ENCODE measurements around the gene SYNDIG1. TPM values are rescaled to one million over a fixed set of nuclear protein-coding genes. Genes with fewer than 3 reads are reported as not detected.

Gene SYNDIG1
- total and polyA plus RNA-seq, 2 experiments from 2014 or later, result 1.7 to 2.4 TPM

GRCh38 chr20:24651976-24652345, 182.5 kb downstream of the SYNDIG1 start:
- DNase-seq (ENCODE audit: low read depth in 1 of 2, low spot score in 1 of 2), result no peak
- no peaks in the 10 kb centered on the region for H3K4me1 ChIP-seq (ENCODE audit: low read depth)
- H3K36me3 ChIP-seq, result no peaks in the 10 kb centered on the region
- no peak overlapping the region for H3K4me3 ChIP-seq
- no peak for TF ChIP-seq CTCF (IDR thresholded peaks at IDR 0.05; ENCODE audit: low read depth, low read length)
- no peaks in the 10 kb centered on the region for H3K27me3 ChIP-seq
- H3K27ac ChIP-seq, result no peak overlapping the region
- no peaks in the 10 kb centered on the region for H3K9me3 ChIP-seq (ENCODE audit: low read depth)

- H3K4me1 ChIP-seq (ENCODE audit: low read depth), result no peaks in the 10 kb centered on the region
- no peaks in the 10 kb centered on the region for H3K36me3 ChIP-seq
- H3K27me3 ChIP-seq, result no peaks in the 10 kb centered on the region
- no peaks in the 10 kb centered on the region for H3K9me3 ChIP-seq (ENCODE audit: low read depth)
- no peak for DNase-seq (ENCODE audit: low read depth in 1 of 2, low spot score in 1 of 2)
- H3K4me3 ChIP-seq, result no peak overlapping the region
- no peak overlapping the region for H3K27ac ChIP-seq
- TF ChIP-seq CTCF (IDR thresholded peaks at IDR 0.05; ENCODE audit: low read depth, low read length), result no peak
Observed at GRCh38 chr20:24653306-24653705, 183.9 kb downstream of the SYNDIG1 start.

DNA sequence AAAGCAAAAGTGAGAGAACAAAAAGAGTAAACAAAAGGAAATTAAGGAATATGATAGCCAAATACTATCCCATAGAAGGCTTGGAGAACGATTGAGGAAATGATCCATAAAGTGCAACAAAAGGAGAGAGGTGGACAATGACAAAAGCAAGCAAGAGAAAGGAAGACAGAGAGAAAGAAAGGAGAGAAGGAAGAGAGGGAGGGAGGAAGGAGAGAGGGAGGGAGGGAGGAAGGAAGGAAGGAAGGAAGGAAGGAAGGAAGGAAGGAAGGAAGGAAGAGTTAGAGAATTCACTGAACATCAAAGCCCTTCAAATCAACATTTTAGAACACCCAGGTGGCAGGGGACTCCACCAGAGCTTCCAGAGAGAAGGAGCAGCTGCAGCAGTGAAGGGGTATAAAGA, 185.0 kb downstream of the SYNDIG1 start:
- no peak for TF ChIP-seq CTCF (IDR thresholded peaks at IDR 0.05; ENCODE audit: low read depth, low read length)
- H3K4me3 ChIP-seq, result no peak overlapping the region
- no peak for DNase-seq (ENCODE audit: low read depth in 1 of 2, low spot score in 1 of 2)
- no peaks in the 10 kb centered on the region for H3K4me1 ChIP-seq (ENCODE audit: low read depth)
- no peaks in the 10 kb centered on the region for H3K27me3 ChIP-seq
- H3K9me3 ChIP-seq (ENCODE audit: low read depth), result no peaks in the 10 kb centered on the region
- H3K27ac ChIP-seq, result no peak overlapping the region
- H3K36me3 ChIP-seq, result no peaks in the 10 kb centered on the region

DNA sequence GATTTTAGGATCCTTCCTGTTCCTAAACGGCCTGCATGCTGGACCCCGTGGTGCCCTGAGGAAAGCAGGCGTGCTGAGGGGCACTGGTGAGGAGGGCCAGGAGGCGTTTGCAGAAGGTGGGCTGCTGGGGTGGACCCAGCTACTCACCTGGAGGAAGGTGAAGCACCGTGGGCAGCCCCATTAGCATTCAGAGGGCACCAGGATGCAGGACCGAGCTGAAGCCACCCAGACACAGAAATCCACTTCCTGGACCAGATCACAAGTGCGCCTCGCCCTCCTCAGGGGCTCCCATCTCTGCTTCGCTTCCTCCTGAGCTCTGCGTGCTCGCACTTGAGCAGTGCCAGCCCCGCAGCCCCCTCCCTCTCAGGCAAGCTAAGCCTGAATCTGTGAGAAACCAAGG, 187.0 kb downstream of the SYNDIG1 start:
- H3K27ac ChIP-seq, result no peak overlapping the region
- H3K36me3 ChIP-seq, result no peaks in the 10 kb centered on the region
- no peaks in the 10 kb centered on the region for H3K9me3 ChIP-seq (ENCODE audit: low read depth)
- no peaks in the 10 kb centered on the region for H3K27me3 ChIP-seq
- H3K4me3 ChIP-seq, result no peak overlapping the region
- no peak for TF ChIP-seq CTCF (IDR thresholded peaks at IDR 0.05; ENCODE audit: low read depth, low read length)
- H3K4me1 ChIP-seq (ENCODE audit: low read depth), result no peaks in the 10 kb centered on the region
- DNase-seq (ENCODE audit: low read depth in 1 of 2, low spot score in 1 of 2), result no peak

GRCh38 chr20:24657196-24657595, 187.8 kb downstream of the SYNDIG1 start:
- Histone ChIP-seq H3K9me3 (ENCODE audit: low read depth) (no peaks in the 10 kb centered on the region), H3K27me3 (no peaks in the 10 kb centered on the region), H3K27ac (no peak overlapping the region), H3K4me3 (no peak overlapping the region), H3K4me1 (ENCODE audit: low read depth) (no peaks in the 10 kb centered on the region), H3K36me3 (no peaks in the 10 kb centered on the region)
- DNase-seq (ENCODE audit: low read depth in 1 of 2, low spot score in 1 of 2), result peak in 1 of 2 donors; percentile 35
- peak; percentile 8 for TF ChIP-seq CTCF (IDR thresholded peaks at IDR 0.05; ENCODE audit: low read depth, low read length)

All from cardiac muscle cell (in vitro differentiated cells and primary cell).